Nephron (organoid): ENCODE data around the gene SULF2.

Experiments used
- H3K27ac Mint-ChIP-seq, 3 experiments: 2 replicates each; pipeline ENCODE4 v1.8.0; 2020; ENCODE audit warnings: mixed read lengths in 3 of 3, mild to moderate bottlenecking in 2 of 3, moderate library complexity in 1 of 3
- H3K27me3 Mint-ChIP-seq: 2 replicates; pipeline ENCODE4 v1.8.0; 2021; ENCODE audit warnings: low read depth, mild to moderate bottlenecking, moderate library complexity, mixed read lengths
- H3K36me3 Mint-ChIP-seq: 2 replicates; pipeline ENCODE4 v1.8.0; 2020; ENCODE audit warnings: low read depth, mixed read lengths
- H3K4me1 Mint-ChIP-seq: 2 replicates; pipeline ENCODE4 v1.8.0; 2020; ENCODE audit warnings: mixed read lengths
- H3K4me3 Mint-ChIP-seq, 3 experiments: 2 replicates each; pipeline ENCODE4 v1.8.0; 2020; ENCODE audit warnings: mild to moderate bottlenecking in 3 of 3, mixed read lengths in 3 of 3, moderate library complexity in 2 of 3
- H3K9me3 Mint-ChIP-seq: 2 replicates; pipeline ENCODE4 v1.8.0; 2020; ENCODE audit warnings: mixed read lengths
- CTCF ChIP-seq, 3 experiments: fragments of 200-600 bp; sonication (generic); IDR thresholded peaks; one replicate each; pipeline ENCODE4 v1.5.0; 2021; ENCODE audit warnings: antibody characterized with exemption in 3 of 3; ENCODE audit not compliant: unreplicated experiment in 3 of 3

The SULF2 gene

GRCh38 chr20:47788741-47789080 is 3.4 kb upstream of the SULF2 start:
- peak overlapping the region; percentile 67 to 92 (median 84) for H3K27ac Mint-ChIP-seq
- no peak overlapping the region for H3K4me3 Mint-ChIP-seq
- no peaks in the 10 kb centered on the region for H3K36me3 Mint-ChIP-seq
- peaks cover 9% of the 10 kb centered on the region for H3K27me3 Mint-ChIP-seq
- TF ChIP-seq CTCF (IDR thresholded peaks at IDR 0.05; ENCODE audit: unreplicated experiment in 3 of 3) = no peak
- H3K4me1 Mint-ChIP-seq = peaks cover 66% of the 10 kb centered on the region
- H3K9me3 Mint-ChIP-seq = no peaks in the 10 kb centered on the region

GRCh38 chr20:47786765-47787107 is 1.5 kb upstream of the SULF2 start:
- Mint-ChIP-seq H3K9me3 (no peaks in the 10 kb centered on the region), H3K4me3 (peak overlapping the region; percentile 93 to 97 (median 97)), H3K27me3 (peaks cover 4% of the 10 kb centered on the region), H3K4me1 (peaks cover 77% of the 10 kb centered on the region), H3K27ac (peak overlapping the region; percentile 97 to 98 (median 98)), H3K36me3 (peaks cover 4% of the 10 kb centered on the region)
- no peak for TF ChIP-seq CTCF (IDR thresholded peaks at IDR 0.05; ENCODE audit: unreplicated experiment in 3 of 3)

GRCh38 chr20:47785854-47786764 is 828 bp upstream of the SULF2 start:
- H3K27ac Mint-ChIP-seq = peak overlapping the region; percentile 97 to 98 (median 98)
- peaks cover 4% of the 10 kb centered on the region for H3K36me3 Mint-ChIP-seq
- H3K9me3 Mint-ChIP-seq = no peaks in the 10 kb centered on the region
- TF ChIP-seq CTCF (IDR thresholded peaks at IDR 0.05; ENCODE audit: unreplicated experiment in 3 of 3) = peak; percentile 69 to 80 (median 74)
- peak overlapping the region; percentile 93 to 97 (median 97) for H3K4me3 Mint-ChIP-seq
- H3K27me3 Mint-ChIP-seq = peaks cover 4% of the 10 kb centered on the region
- H3K4me1 Mint-ChIP-seq = peaks cover 75% of the 10 kb centered on the region

GRCh38 chr20:47784599-47785310 is 526 bp downstream of the SULF2 start:
- Mint-ChIP-seq H3K27ac (peak overlapping the region; percentile 72 to 90 (median 88)), H3K4me3 (peak overlapping the region; percentile 91 to 96 (median 93)), H3K36me3 (peaks cover 11% of the 10 kb centered on the region), H3K4me1 (peaks cover 71% of the 10 kb centered on the region), H3K27me3 (peaks cover 4% of the 10 kb centered on the region), H3K9me3 (no peaks in the 10 kb centered on the region)
- peak; percentile 25 to 34 (median 32) for TF ChIP-seq CTCF (IDR thresholded peaks at IDR 0.05; ENCODE audit: unreplicated experiment in 3 of 3)

GRCh38 chr20:47783828-47784598 is 1.3 kb downstream of the SULF2 start:
- peaks cover 13% of the 10 kb centered on the region for H3K36me3 Mint-ChIP-seq
- TF ChIP-seq CTCF (IDR thresholded peaks at IDR 0.05; ENCODE audit: unreplicated experiment in 3 of 3) = no peak
- no peaks in the 10 kb centered on the region for H3K9me3 Mint-ChIP-seq
- peaks cover 69% of the 10 kb centered on the region for H3K4me1 Mint-ChIP-seq
- peak overlapping the region; percentile 91 to 96 (median 93) for H3K4me3 Mint-ChIP-seq
- peak overlapping the region; percentile 72 to 90 (median 88) for H3K27ac Mint-ChIP-seq
- peaks cover 4% of the 10 kb centered on the region for H3K27me3 Mint-ChIP-seq
